Muscle of leg (tissue), 16 donors: Measurements from ENCODE around the gene BTBD2. TPM values are rescaled to one million over a fixed set of nuclear protein-coding genes. Genes with fewer than 3 reads are reported as not detected.

Source experiments
- DNase-seq: peaks from one replicate; pipeline ENCODE4 v3.0.0; 2013
- H3K27ac ChIP-seq: one replicate; pipeline ENCODE4 v1.5.1; 2013; ENCODE audit warnings: mild to moderate bottlenecking, low read length, control low read depth
- H3K27me3 ChIP-seq: one replicate; pipeline ENCODE4 v1.6.1; 2013; ENCODE audit warnings: low read length; ENCODE audit not compliant: control insufficient read depth, insufficient read depth
- H3K36me3 ChIP-seq: one replicate; pipeline ENCODE4 v1.6.1; 2013; ENCODE audit warnings: low read length; ENCODE audit not compliant: control insufficient read depth, insufficient read depth
- H3K4me1 ChIP-seq: one replicate; pipeline ENCODE4 v1.6.1; 2013; ENCODE audit warnings: low read length; ENCODE audit not compliant: control insufficient read depth, insufficient read depth
- H3K4me3 ChIP-seq: one replicate; pipeline ENCODE4 v1.5.1; 2013; ENCODE audit warnings: low read length, control low read depth
- H3K9me3 ChIP-seq: replicated peaks from 2 replicates; pipeline ENCODE4 v1.6.1; 2013; ENCODE audit warnings: low read depth, low read length; ENCODE audit not compliant: control insufficient read depth
- WGBS: methylation state at CpG from one replicate; pipeline ENCODE4 v1.1.5; 2013; ENCODE audit warnings: missing lambda C conversion rate; ENCODE audit not compliant: insufficient coverage; 5-methylcytosine and 5-hydroxymethylcytosine counted together
- long read RNA-seq, 11 donors: transcript quantifications; one replicate each; lab custom pipeline, GENCODE V29; 2026
- polyA plus RNA-seq, 8 donors: library from polyadenylated mRNA; unstranded; fragments of 120-200 nt; gene quantifications; one replicate each; pipeline versions ENCODE4 v1.2.1 to v1.2.3, GENCODE V29; 2013; ENCODE audit warnings: inconsistent platforms in 1 of 8, low replicate concordance in 1 of 8; ENCODE audit not compliant: insufficient read length in 8 of 8, insufficient read depth in 1 of 8
- total RNA-seq: library from RNA; stranded (reverse); fragments of 120-200 nt; gene quantifications from one replicate; pipeline ENCODE4 v1.2.4, GENCODE V29; 2013

Gene BTBD2
- total RNA-seq (28.6 TPM), polyA plus RNA-seq (10 to 100 TPM; 57.2 to 87.5 (median 74.6) TPM)
- long read RNA-seq, donor 1, partial matches to known transcripts: 6 of 9 reads
- long read RNA-seq, donor 1, other reads (novel, unspliced or antisense): 0 of 9 reads
- long read RNA-seq, donor 2: 0 reads
- long read RNA-seq, donor 3, transcript BTBD2-201 (9 exons, 2,649 nt): major isoform, 5 of 8 reads
- long read RNA-seq, donor 3, partial matches to known transcripts: 0 of 8 reads
- long read RNA-seq, donor 3, other reads (novel, unspliced or antisense): 0 of 8 reads
- long read RNA-seq, donor 4, transcript BTBD2-201 (9 exons, 2,649 nt): major isoform, 9 of 23 reads
- long read RNA-seq, donor 4, partial matches to known transcripts: 9 of 23 reads
- long read RNA-seq, donor 4, other reads (novel, unspliced or antisense): 0 of 23 reads
- long read RNA-seq, donor 5, transcript BTBD2-201 (9 exons, 2,649 nt): major isoform, 30 of 46 reads
- long read RNA-seq, donor 5, partial matches to known transcripts: 13 of 46 reads
- long read RNA-seq, donor 5, other reads (novel, unspliced or antisense): 0 of 46 reads
- long read RNA-seq, donor 6, transcript BTBD2-201 (9 exons, 2,649 nt): major isoform, 25 of 26 reads
- long read RNA-seq, donor 6, partial matches to known transcripts: 0 of 26 reads
- long read RNA-seq, donor 6, other reads (novel, unspliced or antisense): 0 of 26 reads
- long read RNA-seq, donor 7, transcript BTBD2-201 (9 exons, 2,649 nt): major isoform, 15 of 18 reads
- long read RNA-seq, donor 7, partial matches to known transcripts: 0 of 18 reads
- long read RNA-seq, donor 7, other reads (novel, unspliced or antisense): 0 of 18 reads
- long read RNA-seq, donor 8, transcript BTBD2-201 (9 exons, 2,649 nt): major isoform, 5 of 9 reads
- long read RNA-seq, donor 8, partial matches to known transcripts: 0 of 9 reads
- long read RNA-seq, donor 8, other reads (novel, unspliced or antisense): 0 of 9 reads
- long read RNA-seq, donor 9, transcript BTBD2-201 (9 exons, 2,649 nt): major isoform, 5 of 14 reads
- long read RNA-seq, donor 9, partial matches to known transcripts: 5 of 14 reads
- long read RNA-seq, donor 9, other reads (novel, unspliced or antisense): 0 of 14 reads
- long read RNA-seq, donor 10, transcript BTBD2-201 (9 exons, 2,649 nt): major isoform, 10 of 13 reads
- long read RNA-seq, donor 10, partial matches to known transcripts: 0 of 13 reads
- long read RNA-seq, donor 10, other reads (novel, unspliced or antisense): 0 of 13 reads
- long read RNA-seq, donor 11, transcript BTBD2-201 (9 exons, 2,649 nt): major isoform, 10 of 12 reads
- long read RNA-seq, donor 11, partial matches to known transcripts: 0 of 12 reads
- long read RNA-seq, donor 11, other reads (novel, unspliced or antisense): 0 of 12 reads

DNA sequence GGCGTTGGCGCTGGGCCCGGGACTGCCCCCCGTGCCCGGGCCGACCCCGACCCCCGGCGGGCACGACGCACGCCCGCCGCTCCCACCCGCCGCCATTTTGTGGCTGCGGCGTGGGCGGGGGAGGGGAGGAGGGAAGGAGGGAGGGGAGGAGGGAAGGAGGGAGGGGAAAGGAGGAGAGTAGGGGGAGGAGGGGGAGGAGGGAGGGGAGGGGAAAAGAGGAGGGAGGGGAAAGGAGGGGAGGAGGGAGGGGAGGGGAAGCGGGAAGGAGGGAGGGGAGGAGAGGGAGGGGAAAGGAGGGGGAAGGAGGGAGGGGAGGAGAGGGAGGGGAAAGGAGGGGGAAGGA is at the start of gene BTBD2:
Gene BTBD2 (minus strand): TSS at position 107 of the 343 bp plus-strand sequence. CDS start 11 bp downstream, at position 96.
- Histone ChIP-seq H3K4me1 (peaks cover 22% of the 10 kb centered on the region), H3K9me3 (no peaks in the 10 kb centered on the region), H3K27me3 (no peaks in the 10 kb centered on the region), H3K27ac (peak within 1 kb of the TSS; percentile 25), H3K36me3 (peaks cover 9% of the 10 kb centered on the region), H3K4me3 (peak within 1 kb of the TSS; percentile 61)
- 0% methylated on average over 2 of the region's 20 CpGs for WGBS
- peak; percentile 91 for DNase-seq

DNA sequence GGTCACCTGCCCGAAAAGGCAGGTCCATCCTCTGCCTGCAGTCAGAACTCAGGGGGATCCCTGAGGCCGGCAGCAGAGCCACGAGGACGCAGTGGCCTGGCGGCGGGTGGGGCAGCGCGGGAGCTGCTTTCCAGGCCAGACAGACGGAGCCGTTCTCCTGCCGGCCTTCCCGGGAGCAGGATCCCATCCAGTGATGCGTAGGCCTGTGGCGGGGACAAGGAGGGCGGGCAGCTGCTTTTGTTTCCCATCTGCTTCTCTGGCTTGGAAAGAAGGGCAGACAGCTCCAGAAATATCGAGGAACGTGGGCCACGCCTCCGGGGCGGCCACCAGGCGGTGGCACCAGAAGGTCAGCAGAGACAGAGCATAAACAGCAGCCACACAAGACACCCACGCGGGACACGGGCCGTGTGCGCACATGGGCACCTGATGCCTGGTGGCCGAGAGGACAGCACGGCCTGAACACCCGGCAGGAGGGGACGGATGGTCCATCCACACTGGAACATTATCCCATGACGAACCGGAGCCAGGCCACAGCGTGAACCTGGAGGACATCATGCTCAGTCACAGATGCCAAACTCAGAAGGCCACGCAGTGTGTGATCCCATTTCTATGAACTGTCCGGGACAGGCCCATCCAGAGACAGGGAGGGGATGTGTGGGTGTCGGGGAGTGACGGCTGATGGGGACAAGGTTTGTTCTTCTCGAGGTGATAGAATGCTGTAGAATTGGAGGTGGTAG is 49.4 kb upstream of the BTBD2 start:
- 68% methylated on average over 35 of the region's 38 CpGs for WGBS
- peak; percentile 75 for DNase-seq
- no peaks in the 10 kb centered on the region for H3K9me3 ChIP-seq
- H3K27me3 ChIP-seq: no peaks in the 10 kb centered on the region
- no peak overlapping the region for H3K4me3 ChIP-seq
- no peaks in the 10 kb centered on the region for H3K36me3 ChIP-seq
- H3K4me1 ChIP-seq: peaks cover 43% of the 10 kb centered on the region
- H3K27ac ChIP-seq: peak overlapping the region; percentile 91

DNA sequence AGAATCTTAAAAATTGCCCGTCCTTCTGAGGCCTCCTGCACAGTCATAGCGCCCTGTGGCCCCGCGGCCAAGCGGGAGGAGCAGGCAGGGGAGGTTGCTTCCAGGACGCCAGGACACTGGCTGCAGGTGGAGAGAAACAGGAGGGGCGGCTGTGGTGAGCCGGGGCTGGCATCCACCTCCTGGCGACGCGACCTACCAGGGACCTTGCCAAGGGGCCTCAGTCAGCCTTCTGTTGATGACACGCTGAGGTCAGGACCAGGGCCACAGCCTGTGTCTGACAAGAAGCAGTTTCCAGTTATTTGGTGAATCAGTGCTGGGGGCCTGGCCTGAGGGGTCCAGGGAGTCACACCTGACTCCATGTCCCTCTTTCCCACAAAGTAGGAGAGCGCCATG is 48.9 kb upstream of the BTBD2 start:
- peak overlapping the region; percentile 91 for H3K27ac ChIP-seq
- WGBS: 78% methylated on average over 11 of the region's 13 CpGs
- peaks cover 46% of the 10 kb centered on the region for H3K4me1 ChIP-seq
- H3K4me3 ChIP-seq: no peak overlapping the region
- H3K36me3 ChIP-seq: no peaks in the 10 kb centered on the region
- no peaks in the 10 kb centered on the region for H3K9me3 ChIP-seq
- peak; percentile 19 for DNase-seq
- H3K27me3 ChIP-seq: no peaks in the 10 kb centered on the region

DNA sequence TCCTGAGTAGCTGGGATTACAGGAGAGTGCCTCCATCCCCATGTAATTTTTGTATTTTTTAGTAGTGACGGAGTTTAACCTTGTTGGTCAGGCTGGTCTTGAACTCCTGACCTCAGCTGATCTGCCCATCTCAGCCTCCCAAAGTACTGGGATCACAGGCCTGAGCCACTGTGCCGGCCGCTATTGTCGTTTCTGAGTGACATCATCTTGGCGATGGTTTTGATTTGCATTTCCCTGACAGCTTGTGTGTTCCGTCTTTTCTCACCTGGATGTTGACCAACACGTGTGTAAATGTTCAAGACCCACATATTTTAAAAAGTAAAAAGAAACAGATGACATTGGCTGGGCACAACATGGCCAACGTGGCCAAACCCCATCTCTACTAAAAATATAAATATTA is 48.3 kb upstream of the BTBD2 start:
- H3K4me3 ChIP-seq: no peak overlapping the region
- H3K27ac ChIP-seq: peak overlapping the region; percentile 91
- H3K9me3 ChIP-seq: no peaks in the 10 kb centered on the region
- H3K4me1 ChIP-seq: peaks cover 50% of the 10 kb centered on the region
- DNase-seq: peak; percentile 8
- H3K27me3 ChIP-seq: no peaks in the 10 kb centered on the region
- no peaks in the 10 kb centered on the region for H3K36me3 ChIP-seq
- 83% methylated on average over 4 of the region's 8 CpGs for WGBS

DNA sequence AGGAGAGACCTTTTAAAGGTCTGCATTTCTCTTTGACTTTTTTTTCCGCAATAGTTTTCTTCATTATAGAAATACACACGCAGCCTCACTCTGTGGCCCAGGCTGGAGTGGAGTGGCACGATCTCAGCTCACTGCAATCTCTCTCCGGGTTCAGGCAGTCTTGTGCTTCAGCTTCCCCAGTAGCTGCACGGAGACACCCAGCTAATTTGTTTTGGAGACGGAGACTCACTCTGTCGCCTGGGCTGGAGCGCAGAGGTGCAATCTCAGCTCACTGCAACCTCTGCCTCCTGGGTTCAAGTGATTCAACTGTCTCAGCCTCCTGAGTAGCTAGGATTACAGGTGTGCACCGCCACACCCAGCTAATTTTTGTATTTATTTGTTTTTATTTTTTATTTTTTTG is 47.3 kb upstream of the BTBD2 start:
- peaks cover 50% of the 10 kb centered on the region for H3K4me1 ChIP-seq
- H3K27ac ChIP-seq: peak overlapping the region; percentile 94
- 43% methylated on average over 8 of the region's 9 CpGs for WGBS
- no peaks in the 10 kb centered on the region for H3K27me3 ChIP-seq
- H3K4me3 ChIP-seq: no peak overlapping the region
- no peaks in the 10 kb centered on the region for H3K36me3 ChIP-seq
- no peaks in the 10 kb centered on the region for H3K9me3 ChIP-seq
- DNase-seq: no peak

DNA sequence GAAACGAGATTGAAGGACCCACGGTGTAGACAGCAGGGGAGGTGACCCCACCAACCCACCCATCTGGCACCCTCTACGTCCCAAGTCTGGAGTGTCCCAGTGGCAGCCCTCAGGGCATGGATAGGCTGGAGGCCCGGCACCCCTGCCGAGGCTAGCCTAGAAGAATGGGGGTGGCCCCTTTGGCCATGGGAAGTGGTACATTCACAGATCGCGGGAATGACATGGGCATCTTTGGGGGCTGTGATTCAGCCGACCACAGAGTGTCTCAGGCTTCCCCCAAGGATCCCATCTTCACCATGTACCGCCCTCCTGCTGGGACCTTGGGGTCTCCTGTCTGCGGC is 46.8 kb upstream of the BTBD2 start:
- DNase-seq: no peak
- H3K27ac ChIP-seq: peak overlapping the region; percentile 94
- no peaks in the 10 kb centered on the region for H3K27me3 ChIP-seq
- 61% methylated on average over 5 of the region's 10 CpGs for WGBS
- H3K4me1 ChIP-seq: peaks cover 50% of the 10 kb centered on the region
- peak overlapping the region; percentile 81 for H3K4me3 ChIP-seq
- H3K9me3 ChIP-seq: no peaks in the 10 kb centered on the region
- H3K36me3 ChIP-seq: no peaks in the 10 kb centered on the region

DNA sequence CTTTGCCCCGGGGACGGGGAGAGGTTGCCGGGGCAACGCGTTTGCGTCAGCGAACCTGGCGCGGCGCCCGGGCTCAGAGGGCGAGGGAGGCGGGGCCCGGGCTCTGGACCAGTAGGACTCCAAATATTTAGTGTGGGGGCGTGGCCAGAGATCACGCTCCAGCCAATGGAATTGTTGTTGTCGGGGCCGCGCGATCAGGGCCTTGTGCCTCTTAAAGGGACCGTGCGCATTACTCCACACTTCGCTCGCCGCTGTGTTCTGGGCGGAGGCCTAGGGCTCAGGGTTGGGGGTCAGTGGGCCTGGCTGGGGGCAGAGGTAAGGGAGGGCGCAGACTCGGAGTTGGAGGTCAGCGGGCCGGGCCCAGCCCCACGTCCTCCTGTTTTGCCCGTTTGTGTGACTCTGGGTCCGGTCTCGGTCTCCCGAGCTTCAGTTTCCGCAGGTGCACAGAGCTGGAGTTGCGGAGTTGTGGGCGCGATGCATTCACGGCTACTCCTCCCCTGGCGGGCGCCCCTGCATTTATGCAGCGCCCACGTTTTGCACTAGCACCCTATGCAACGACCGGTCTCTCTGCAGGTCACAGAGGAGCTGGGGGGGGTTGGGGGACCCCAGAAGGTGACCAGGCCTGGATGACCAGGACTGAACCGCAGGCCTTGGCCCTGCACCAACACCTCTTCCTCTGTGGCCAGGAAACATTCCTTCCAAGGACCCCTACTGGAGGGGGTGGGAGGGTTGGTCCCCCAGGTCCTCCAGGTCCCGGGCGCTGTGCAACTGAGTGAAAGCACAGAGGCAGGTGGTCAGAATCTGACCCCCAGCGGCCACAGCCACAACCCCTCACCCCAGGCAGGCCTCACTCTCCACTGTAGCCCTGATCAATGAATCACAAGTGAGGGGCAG is 46.2 kb upstream of the BTBD2 start:
- H3K36me3 ChIP-seq: no peaks in the 10 kb centered on the region
- peak overlapping the region; percentile 96 for H3K27ac ChIP-seq
- DNase-seq: peak; percentile 99
- H3K4me1 ChIP-seq: peaks cover 54% of the 10 kb centered on the region
- no peaks in the 10 kb centered on the region for H3K27me3 ChIP-seq
- 1% methylated on average over 41 of the region's 50 CpGs for WGBS
- H3K9me3 ChIP-seq: no peaks in the 10 kb centered on the region
- peak overlapping the region; percentile 81 for H3K4me3 ChIP-seq

DNA sequence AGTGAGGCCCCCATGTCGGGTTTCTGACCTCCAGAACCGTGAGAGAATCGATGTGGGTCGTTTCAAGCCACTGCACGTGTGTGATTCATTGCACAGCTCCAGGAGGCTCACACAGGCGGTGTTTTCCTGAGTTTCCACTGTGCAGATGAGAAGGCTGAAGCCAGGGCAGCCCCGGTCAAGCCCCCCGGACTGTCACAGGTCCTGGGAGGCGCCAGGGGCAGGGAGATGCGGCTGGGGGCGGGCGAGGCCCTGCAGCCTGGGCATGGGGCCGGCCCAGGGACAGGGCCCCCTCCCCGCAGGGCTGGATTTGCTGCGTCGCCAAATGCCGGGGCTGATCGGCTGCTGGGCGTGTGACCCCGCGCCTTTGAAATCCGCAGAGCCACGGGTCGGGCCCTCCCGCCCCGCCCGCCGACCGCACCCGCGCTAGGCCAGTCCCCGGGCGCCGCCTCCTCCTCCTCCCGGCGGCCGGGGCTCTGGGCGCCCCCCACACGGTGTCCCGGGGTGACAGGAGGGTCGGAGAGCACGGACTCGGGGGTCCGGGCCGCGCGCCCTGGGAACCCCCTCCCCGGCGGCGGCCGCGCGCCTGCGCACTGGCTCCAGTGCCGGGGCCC is 45.5 kb upstream of the BTBD2 start:
- Histone ChIP-seq H3K27ac (peak overlapping the region; percentile 96), H3K9me3 (no peaks in the 10 kb centered on the region), H3K4me3 (peak overlapping the region; percentile 55), H3K27me3 (no peaks in the 10 kb centered on the region), H3K36me3 (no peaks in the 10 kb centered on the region), H3K4me1 (peaks cover 60% of the 10 kb centered on the region)
- WGBS: under 1% methylated on average over 55 of the region's 55 CpGs
- DNase-seq: peak; percentile 89
